NCI-H1436 (cell line): ENCODE data around the gene TGM1.
"Not testable (repeated sequence)": the region's sequence is repeated elsewhere in the genome, so short reads cannot be mapped to it uniquely, and the experiment has no call there.

Experiments
- DNase-seq: peaks from one replicate; lab custom pipeline; 2025; lab: John Stamatoyannopoulos, UW

TGM1 gene

GRCh38 chr14:24234095-24235005 is 28.6 kb downstream of the TGM1 start:
- no peak for DNase-seq

GRCh38 chr14:24233538-24233866 is 29.5 kb downstream of the TGM1 start:
- no peak for DNase-seq

- peak; percentile 37 for DNase-seq
Measured at GRCh38 chr14:24232645-24233537, 30.1 kb downstream of the TGM1 start, which contains the start of gene GMPR2. Gene GMPR2 (plus strand): TSS chr14:24232929. CDS start chr14:24233254, 325 bp downstream.

GRCh38 chr14:24232121-24232644 is 30.8 kb downstream of the TGM1 start, which contains the start of gene NEDD8:
Gene NEDD8 (minus strand): TSS chr14:24232367. CDS start chr14:24232267, 100 bp downstream.
- DNase-seq = peak; percentile 86

GRCh38 chr14:24231263-24232120 is 31.5 kb downstream of the TGM1 start:
- no peak for DNase-seq

GRCh38 chr14:24228902-24229301 is 34.1 kb downstream of the TGM1 start:
- DNase-seq = no peak

GRCh38 chr14:24226473-24226872 is 36.5 kb downstream of the TGM1 start:
- no peak for DNase-seq

GRCh38 chr14:24224618-24225071 is 38.3 kb downstream of the TGM1 start:
- DNase-seq = no peak

- not testable (repeated sequence) for DNase-seq
Measured at GRCh38 chr14:24222987-24223386, 40.0 kb downstream of the TGM1 start.

GRCh38 chr14:24219521-24219920 is 43.5 kb downstream of the TGM1 start:
- no peak for DNase-seq

- no peak for DNase-seq
Measured at GRCh38 chr14:24219080-24219479, 43.9 kb downstream of the TGM1 start.

- DNase-seq = not testable (repeated sequence)
Measured at GRCh38 chr14:24216876-24217275, 46.1 kb downstream of the TGM1 start.

GRCh38 chr14:24216345-24216699 is 46.7 kb downstream of the TGM1 start:
- DNase-seq = no peak

- DNase-seq = peak; percentile 84
Measured at GRCh38 chr14:24215495-24216344, 47.3 kb downstream of the TGM1 start, which contains the start of gene MDP1. Gene MDP1 (minus strand): TSS chr14:24216066. CDS start chr14:24215955, 111 bp downstream.

- no peak for DNase-seq
Measured at GRCh38 chr14:24213866-24214662, 48.9 kb downstream of the TGM1 start.

- peak; percentile 95 for DNase-seq
Measured at GRCh38 chr14:24212924-24213865, 49.8 kb downstream of the TGM1 start, which contains the start of gene CHMP4A. Gene CHMP4A (minus strand): TSS chr14:24213488. CDS start chr14:24213439, 49 bp downstream.

- DNase-seq = no peak
Measured at GRCh38 chr14:24211311-24211710, 51.7 kb downstream of the TGM1 start.

GRCh38 chr14:24207625-24208024 is 55.4 kb downstream of the TGM1 start:
- no peak for DNase-seq
